MG63 (cell line): Measurements from ENCODE around the gene GYG1. TPM values are rescaled to one million over a fixed set of nuclear protein-coding genes. Genes with fewer than 3 reads are reported as not detected.

Source experiments
- DNase-seq: peaks from one replicate; pipeline ENCODE4 v3.0.0-alpha.2; 2020
- H3K27me3 ChIP-seq: fragments of 250-450 bp; sonication (Bioruptor Pico); 2 replicates; pipeline ENCODE4 v1.5.1; 2020; ENCODE audit warnings: mild to moderate bottlenecking, moderate library complexity
- H3K36me3 ChIP-seq: fragments of 250-450 bp; sonication (Bioruptor Pico); 2 replicates; pipeline ENCODE4 v1.5.1; 2020; ENCODE audit warnings: mild to moderate bottlenecking, moderate library complexity
- H3K4me3 ChIP-seq: fragments of 250-450 bp; sonication (Bioruptor Pico); 2 replicates; pipeline ENCODE4 v1.5.1; 2020; ENCODE audit warnings: mild to moderate bottlenecking, moderate library complexity
- H3K9me3 ChIP-seq: fragments of 250-450 bp; sonication (Bioruptor Pico); 2 replicates; pipeline ENCODE4 v1.5.1; 2020; ENCODE audit warnings: mild to moderate bottlenecking, moderate library complexity
- total RNA-seq: library from RNA; depleted of rRNA; stranded (reverse); fragments of >200 nt; shearing (Covaris generic); gene quantifications from 2 replicates; pipeline ENCODE4 v1.2.3, GENCODE V29; 2014; ENCODE audit warnings: low replicate concordance; rRNA removed

The GYG1 gene
- total RNA-seq, 1 experiment from 2014 or later = 76.3 TPM

DNA sequence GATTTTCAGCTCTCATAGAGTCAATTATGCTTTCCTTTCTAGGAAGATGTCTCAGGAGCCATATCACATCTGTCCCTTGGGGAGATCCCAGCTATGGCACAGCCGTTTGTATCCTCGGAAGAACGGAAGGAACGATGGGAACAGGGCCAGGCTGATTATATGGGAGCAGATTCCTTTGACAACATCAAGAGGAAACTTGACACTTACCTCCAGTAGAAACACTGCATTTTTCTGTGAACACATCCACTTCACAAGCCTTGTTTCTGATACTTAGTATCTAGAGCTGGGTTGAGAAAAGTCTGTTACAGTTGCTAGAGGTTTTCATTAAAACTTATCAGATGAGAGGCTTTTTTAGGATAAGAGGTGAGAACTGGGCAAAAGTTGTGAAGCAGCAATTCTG lies 35.4 kb downstream of the GYG1 start:
- no peak overlapping the region for H3K4me3 ChIP-seq
- H3K9me3 ChIP-seq = peaks cover 3% of the 10 kb centered on the region
- H3K27me3 ChIP-seq = no peaks in the 10 kb centered on the region
- peaks cover 69% of the 10 kb centered on the region for H3K36me3 ChIP-seq
- DNase-seq = no peak

DNA sequence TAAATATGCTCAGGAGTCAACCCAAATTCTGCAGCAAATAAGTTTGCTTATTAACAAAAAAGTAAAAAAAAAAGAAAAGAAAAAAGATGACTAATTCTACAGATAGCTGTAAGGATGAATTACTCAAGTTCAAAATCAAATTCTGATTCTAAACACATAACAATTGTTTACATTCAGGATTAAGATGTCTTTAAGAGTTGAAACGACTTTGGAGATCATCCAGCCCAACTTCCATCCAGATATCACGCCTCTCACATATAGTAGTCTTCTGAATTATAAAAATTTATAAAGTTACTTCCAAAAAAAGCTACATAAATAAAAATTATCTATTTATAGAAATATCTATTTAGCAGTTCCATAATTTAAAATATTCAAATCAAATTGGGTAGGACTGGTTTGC lies 39.8 kb downstream of the GYG1 start:
- H3K36me3 ChIP-seq = peaks cover 54% of the 10 kb centered on the region
- H3K4me3 ChIP-seq = no peak overlapping the region
- no peaks in the 10 kb centered on the region for H3K9me3 ChIP-seq
- no peaks in the 10 kb centered on the region for H3K27me3 ChIP-seq
- no peak for DNase-seq

DNA sequence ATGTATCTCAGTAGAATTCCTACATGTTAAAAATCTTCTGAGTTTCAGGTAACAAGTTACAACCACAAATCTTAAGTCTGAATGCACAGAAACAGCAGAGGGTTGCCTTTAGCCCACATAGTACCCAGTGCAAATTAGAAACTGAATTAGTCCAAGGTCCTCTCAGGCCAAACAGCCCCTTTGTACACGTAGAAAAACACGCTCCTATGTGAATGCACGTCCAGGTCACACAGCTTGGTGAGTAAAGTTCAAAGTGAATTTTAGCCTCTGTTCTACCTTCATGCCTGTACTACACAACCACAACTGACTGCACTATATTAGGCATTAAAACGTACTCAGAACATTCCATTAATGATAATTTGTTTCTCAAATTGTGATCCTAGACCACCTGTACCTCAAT lies 46.3 kb downstream of the GYG1 start:
- Histone ChIP-seq H3K36me3 (peaks cover 68% of the 10 kb centered on the region), H3K9me3 (no peaks in the 10 kb centered on the region), H3K4me3 (no peak overlapping the region), H3K27me3 (no peaks in the 10 kb centered on the region)
- DNase-seq = no peak

DNA sequence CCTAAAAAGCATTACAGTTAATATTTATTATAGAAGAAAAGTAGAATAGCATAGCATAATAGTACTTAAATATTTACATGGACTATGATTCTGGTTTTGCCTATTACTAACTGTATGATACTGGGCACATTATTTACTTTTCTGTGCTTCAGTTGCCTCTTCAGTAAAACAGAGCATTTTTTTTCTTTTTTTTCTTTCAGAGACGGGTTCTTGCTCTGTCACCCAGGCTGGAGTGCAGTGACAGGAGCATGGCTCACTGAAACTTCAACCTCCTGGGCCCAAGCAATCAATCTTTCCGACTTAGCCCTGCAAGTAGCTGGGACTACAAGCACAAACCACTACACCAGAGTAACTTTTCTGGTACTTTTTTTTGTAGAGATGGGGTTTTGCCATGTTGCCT lies 47.0 kb downstream of the GYG1 start:
- Histone ChIP-seq H3K9me3 (no peaks in the 10 kb centered on the region), H3K4me3 (no peak overlapping the region), H3K27me3 (no peaks in the 10 kb centered on the region), H3K36me3 (peaks cover 67% of the 10 kb centered on the region)
- no peak for DNase-seq

DNA sequence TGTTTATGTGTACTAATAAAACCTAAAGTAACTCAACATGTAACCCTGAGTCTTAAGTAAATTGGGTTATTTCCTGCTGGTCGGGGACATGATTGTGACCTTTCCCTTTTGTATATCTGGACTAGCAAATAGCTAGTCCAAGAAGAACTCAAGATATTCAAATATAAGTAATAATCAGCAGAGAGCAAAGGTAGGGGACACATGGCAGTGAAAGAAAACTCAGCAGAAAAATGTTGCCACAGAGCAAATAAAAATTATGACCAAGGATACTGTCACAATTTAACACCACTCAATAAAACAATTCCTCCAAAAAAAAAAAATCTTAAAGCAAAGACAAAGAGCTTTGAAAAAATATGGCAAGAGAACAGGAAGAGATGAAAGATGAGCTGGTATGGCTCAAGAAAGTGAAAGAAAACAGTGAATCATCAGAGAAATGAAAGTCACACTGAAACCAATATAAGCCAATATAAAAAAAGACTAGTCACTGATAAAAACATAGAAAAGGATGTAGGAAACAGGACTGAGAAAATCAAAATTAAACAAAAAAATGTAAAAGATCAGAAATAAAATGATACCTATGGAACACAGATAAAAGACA lies 51.5 kb downstream of the GYG1 start:
- peaks cover 82% of the 10 kb centered on the region for H3K36me3 ChIP-seq
- no peaks in the 10 kb centered on the region for H3K27me3 ChIP-seq
- no peak overlapping the region for H3K4me3 ChIP-seq
- H3K9me3 ChIP-seq = no peaks in the 10 kb centered on the region
- DNase-seq = no peak

DNA sequence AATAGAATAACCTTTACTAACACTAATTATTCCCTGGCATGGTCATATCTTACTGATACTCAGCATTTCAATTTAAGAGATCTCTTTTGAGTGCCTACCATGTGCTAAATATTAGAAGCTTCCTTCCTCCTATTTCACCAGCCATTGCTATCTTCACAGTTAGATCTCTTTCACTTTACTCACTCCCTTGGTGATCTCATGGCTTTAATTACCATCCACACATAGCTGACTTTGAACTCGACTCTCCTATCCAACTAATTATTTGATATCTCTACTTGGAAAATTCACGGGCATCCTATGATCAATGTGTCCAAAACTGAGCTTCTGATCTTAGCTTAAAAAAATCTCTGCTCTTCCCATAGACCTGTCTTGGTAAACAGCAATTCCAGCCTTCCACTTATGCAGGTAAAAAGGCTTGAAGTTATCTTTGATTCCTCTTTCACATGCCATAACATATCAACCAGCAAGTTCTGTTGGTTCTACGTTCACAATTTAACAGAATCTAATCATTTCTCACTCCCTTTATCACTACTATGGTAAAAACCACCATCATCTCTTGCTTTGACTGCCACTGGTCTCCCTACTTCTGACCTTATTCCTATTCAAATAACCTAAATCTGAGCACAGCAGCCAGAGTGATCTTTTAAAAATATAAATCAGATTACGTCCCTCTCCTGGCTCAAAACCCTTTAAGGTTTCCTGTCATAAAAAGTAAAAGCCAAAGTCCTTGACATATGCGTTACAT lies 53.2 kb downstream of the GYG1 start:
- Histone ChIP-seq H3K27me3 (no peaks in the 10 kb centered on the region), H3K4me3 (no peak overlapping the region), H3K9me3 (no peaks in the 10 kb centered on the region), H3K36me3 (peaks cover 76% of the 10 kb centered on the region)
- no peak for DNase-seq

DNA sequence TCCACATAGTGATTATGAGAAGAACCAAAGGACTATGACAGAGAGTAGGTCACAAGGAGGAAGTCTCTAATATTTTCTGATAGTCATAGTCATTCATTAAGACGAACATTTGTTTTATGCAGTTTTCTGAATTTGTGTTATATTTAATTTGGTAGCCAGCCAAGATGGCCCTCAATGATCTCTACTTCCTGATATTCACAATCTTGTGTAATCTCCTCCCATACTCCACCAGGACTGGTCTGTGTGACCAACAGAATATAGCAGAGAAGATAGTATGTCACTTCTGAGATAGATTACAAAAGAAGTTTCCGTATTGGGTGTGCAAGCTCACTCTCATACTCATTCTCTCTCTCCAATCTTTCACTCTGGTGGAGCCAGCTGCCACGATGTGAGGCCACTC lies 64.2 kb downstream of the GYG1 start:
- DNase-seq = no peak
- Histone ChIP-seq H3K27me3 (no peaks in the 10 kb centered on the region), H3K9me3 (peaks cover 2% of the 10 kb centered on the region; the same call in 1 of the 2 replicates), H3K36me3 (peaks cover 80% of the 10 kb centered on the region), H3K4me3 (no peak overlapping the region)

DNA sequence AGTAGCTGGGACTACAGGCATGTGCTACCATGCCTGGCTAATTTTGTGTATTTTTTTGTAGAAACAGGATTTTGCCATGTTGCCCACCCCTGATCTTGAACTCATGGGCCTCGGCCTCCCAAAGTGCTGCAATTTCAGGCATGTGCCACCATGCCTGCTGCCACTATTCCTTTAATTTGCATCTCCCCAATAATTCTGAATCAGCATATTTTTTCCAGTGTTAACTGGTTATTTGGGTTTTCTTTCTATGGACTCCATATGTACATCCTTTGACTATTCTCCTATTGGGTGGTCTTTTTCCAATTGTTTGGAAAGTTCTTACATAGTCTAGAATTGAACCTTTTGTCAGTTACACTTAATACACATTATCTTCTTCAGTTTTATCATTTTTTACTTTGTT lies 66.9 kb downstream of the GYG1 start:
- Histone ChIP-seq H3K36me3 (peaks cover 72% of the 10 kb centered on the region), H3K4me3 (no peak overlapping the region), H3K9me3 (peaks cover 2% of the 10 kb centered on the region; the same call in 1 of the 2 replicates), H3K27me3 (no peaks in the 10 kb centered on the region)
- DNase-seq = no peak

DNA sequence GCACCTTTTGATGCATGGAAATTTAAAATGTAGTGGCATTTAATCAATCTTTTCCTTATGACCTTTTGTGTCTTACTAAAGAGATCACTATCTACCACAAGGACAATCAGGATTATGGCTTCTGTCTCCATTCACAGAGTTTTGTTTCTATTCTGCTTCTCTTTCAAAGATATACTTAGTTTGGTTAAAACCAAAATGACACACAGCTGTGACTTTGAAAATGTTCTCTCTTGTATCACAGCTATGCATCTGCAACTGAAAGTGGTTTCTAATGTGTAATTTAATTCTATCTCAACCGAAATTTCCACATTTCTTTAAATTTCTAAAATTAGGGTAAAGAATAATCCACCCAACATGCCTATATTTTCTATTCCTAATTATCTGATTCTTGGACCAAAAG lies 67.3 kb downstream of the GYG1 start:
- H3K9me3 ChIP-seq = peaks cover 1% of the 10 kb centered on the region; the same call in 1 of the 2 replicates
- H3K27me3 ChIP-seq = no peaks in the 10 kb centered on the region
- peaks cover 72% of the 10 kb centered on the region for H3K36me3 ChIP-seq
- no peak for DNase-seq
- H3K4me3 ChIP-seq = no peak overlapping the region

DNA sequence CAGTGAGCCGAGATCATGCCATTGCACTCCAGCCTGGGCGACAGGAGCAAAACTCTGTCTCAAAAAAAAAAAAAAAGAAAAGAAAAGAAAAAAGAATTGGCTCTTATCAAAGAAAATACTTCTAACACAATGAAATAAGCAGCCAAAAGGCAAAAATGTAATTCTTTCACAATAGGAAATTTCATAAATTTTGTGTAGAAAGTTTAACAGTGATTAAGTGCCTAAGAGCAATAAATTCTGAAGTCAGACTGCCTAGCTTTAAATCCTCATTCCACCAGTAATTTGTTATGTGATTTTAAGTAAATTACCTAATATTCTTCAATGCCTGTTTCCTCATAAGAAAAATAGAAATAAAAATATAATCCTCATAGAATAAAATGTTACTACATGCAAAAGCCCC lies 70.4 kb downstream of the GYG1 start:
- Histone ChIP-seq H3K4me3 (no peak overlapping the region), H3K36me3 (peaks cover 68% of the 10 kb centered on the region), H3K9me3 (no peaks in the 10 kb centered on the region), H3K27me3 (no peaks in the 10 kb centered on the region)
- DNase-seq = no peak

DNA sequence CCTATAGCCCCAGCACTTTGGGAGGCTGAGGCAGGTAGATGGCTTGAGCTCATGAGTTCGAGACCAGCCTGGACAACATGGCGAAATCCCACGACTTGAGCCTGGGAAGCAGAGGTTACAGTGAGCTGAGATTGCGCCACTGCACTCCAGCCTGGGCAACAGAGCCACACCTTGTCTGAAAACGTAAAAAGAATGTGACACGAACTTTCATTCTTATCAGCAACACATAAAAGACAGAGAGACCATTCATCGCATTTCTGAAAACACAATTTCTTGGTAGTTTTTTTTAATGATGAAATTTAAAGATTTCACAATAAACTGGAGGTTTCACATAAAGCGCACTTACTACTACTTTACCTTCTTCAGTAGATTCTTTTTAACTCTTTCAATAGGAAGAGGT lies 76.5 kb downstream of the GYG1 start:
- Histone ChIP-seq H3K36me3 (peaks cover 61% of the 10 kb centered on the region), H3K4me3 (no peak overlapping the region), H3K27me3 (no peaks in the 10 kb centered on the region), H3K9me3 (no peaks in the 10 kb centered on the region)
- no peak for DNase-seq

Other genes with a start within 250 kb of the GYG1 start
- not detected in 2 replicates for gene CPB1, start 163.7 kb upstream of the GYG1 start, total RNA-seq
- 1.3 TPM in 1 of 2 replicates, not detected in the other for gene CPA3, start 126.2 kb upstream of the GYG1 start, total RNA-seq
- gene HLTF, start 95.0 kb downstream of the GYG1 start, total RNA-seq = 39.6 and 61.6 TPM in 2 replicates
- 21.1 and 26.4 TPM in 2 replicates for gene HPS3, start 138.1 kb downstream of the GYG1 start, total RNA-seq
- not detected in 2 replicates for gene CP, start 230.3 kb downstream of the GYG1 start, total RNA-seq